ENCODE data around the gene DISC1.
A peak's percentile ranks its signal among the peaks of the same experiment; 100 is the strongest.

The DISC1 gene

DNA sequence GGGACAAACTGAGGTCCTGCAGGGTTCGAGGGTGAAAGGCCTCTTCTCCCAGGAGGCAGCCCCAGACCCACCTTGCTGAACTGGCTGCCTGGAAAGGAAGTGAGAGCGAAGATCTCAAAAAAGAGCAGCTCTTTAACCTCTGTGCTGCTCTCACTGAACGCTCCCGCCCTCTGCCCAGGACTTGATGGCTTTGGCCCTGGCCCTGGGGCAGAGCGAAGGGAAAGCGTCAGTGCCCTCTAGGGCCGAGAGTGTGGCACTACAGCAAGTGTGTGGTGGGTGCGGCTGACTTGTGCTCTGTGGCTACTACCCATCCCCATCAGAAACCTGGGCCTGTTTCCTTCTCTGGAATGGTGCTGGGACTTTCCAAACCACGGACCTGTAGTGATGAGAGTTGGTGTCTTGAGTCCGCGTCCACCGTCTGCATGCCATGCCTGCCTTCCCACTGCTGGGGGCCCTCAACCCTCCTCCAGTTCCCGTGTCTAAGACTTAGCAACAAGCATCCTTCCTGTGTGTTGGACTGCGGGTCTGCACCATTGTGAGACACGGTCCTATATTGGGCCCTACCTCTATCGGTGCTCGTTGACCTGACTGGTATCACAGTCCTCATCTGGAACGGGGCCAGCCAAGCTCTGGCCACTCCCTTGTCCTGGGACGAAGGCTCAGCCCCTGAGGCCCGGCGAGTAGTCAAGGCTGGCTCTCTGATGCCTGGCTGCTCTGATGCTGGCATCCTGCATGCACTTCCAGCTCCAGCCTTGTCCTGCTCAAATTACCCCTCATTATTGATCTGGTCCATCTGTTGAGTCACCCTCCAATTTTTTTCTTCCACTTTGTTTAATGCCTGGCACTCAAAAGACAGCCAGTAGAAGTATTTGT lies 180.3 kb downstream of the DISC1 start:
- FAIRE-seq (no peak), DNase-seq (ENCODE audit: low spot score) (no peak)

- DNase-seq (ENCODE audit: low spot score) (no peak), FAIRE-seq (no peak)
Observed at GRCh38 chr1:231807541-231807940, 181.0 kb downstream of the DISC1 start.

DNA sequence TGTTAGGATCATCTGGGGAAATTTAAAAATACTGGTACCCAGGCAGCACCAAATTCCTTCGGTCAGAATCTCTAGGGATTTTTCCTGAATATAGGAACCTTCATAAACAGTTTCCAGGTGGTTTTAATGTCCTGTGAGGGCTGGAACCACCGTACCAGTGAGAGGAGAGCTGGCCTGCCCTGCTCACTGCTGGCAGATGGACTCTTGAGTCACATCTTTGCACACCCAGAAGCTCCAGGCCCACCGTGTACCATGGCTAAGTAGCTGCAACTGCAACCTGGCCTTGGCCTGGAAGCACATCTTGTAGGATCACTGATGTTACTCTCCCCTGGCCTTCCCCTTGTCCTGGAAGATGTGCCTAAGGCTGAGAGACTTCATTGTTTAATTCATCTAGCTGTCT lies 181.5 kb downstream of the DISC1 start:
- no peak for DNase-seq (ENCODE audit: low spot score)
- no peak for FAIRE-seq

DNA sequence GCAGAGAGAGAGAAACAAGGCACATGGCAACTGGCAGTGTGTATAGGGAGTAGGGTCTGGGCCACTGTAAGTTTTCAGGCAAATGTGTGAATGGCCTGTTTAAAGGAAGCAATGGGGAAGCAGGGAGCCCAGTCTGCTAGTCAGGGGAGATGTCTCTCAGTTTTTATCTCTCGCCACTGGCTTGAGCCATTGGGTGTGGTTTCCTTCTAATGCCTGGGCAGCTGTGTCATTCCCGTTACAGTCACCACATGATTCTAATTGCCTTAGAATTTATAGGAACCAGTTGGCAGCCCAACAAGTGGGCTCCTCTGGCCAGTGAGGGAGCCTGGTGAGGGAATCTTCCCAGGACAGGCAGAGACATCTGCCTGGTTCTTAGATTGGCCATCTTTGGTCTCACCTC lies 182.4 kb downstream of the DISC1 start:
- DNase-seq (ENCODE audit: low spot score) (peak; percentile 33), FAIRE-seq (no peak)

GRCh38 chr1:231810415-231810814 lies 183.8 kb downstream of the DISC1 start:
- DNase-seq (ENCODE audit: low spot score) = no peak
- no peak for FAIRE-seq

DNA sequence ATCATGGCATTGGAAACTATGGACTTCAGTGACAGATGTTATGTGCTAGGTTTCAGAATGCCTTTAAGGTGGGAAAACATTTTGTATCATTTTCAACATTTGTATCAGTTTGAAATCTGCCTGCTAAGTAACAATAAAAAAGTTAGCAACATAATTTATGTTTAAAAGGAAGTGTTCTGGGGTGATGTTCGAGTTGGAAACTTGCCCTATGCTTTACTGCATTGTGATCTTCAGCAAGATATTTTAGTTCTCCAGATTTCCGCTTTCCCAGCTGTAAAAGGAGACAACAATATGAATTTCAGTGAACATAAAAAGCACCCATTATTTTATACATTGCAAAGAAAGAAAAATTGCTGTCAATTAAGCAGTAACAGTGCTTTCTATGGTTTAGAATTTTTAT lies 187.4 kb downstream of the DISC1 start:
- DNase-seq (ENCODE audit: low spot score) (no peak), FAIRE-seq (no peak)

GRCh38 chr1:231814521-231814920 lies 187.9 kb downstream of the DISC1 start:
- DNase-seq (ENCODE audit: low spot score) (no peak), FAIRE-seq (no peak)

- DNase-seq (ENCODE audit: low spot score) (no peak), FAIRE-seq (no peak)
Observed at GRCh38 chr1:231817801-231818200, 191.2 kb downstream of the DISC1 start.

GRCh38 chr1:231818337-231818736 lies 191.7 kb downstream of the DISC1 start:
- no peak for FAIRE-seq

GRCh38 chr1:231821281-231821680 lies 194.7 kb downstream of the DISC1 start:
- FAIRE-seq (no peak), DNase-seq (ENCODE audit: low spot score) (no peak)

More at GRCh38 chr1:231818337-231818736, 191.7 kb downstream of the DISC1 start:
- DNase-seq (ENCODE audit: low spot score) = no peak

- DNase-seq (ENCODE audit: low spot score) = no peak
- FAIRE-seq = no peak
Observed at GRCh38 chr1:231822041-231822440, 195.5 kb downstream of the DISC1 start.

DNA sequence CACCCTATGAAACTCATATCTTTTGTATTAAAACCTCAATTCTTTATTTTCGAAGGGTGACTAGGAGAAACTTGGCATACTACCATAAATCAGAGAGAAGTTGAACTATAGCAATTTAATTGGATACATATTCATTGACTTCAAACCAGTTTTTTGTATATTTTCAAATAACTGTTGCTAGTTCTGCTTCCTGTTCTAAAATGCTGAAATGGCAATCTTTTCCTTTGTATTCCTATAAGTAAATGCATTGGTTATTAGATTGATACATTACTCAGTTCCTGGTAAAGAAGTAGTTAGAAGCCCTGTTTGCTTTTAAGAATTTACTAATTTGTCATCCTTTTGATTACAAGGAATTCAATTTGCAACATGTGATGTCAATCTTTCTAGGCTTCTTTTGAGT lies 200.0 kb downstream of the DISC1 start:
- no peak for DNase-seq (ENCODE audit: low spot score)
- no peak for FAIRE-seq

- FAIRE-seq = no peak
- DNase-seq (ENCODE audit: low spot score) = peak; percentile 10
Observed at GRCh38 chr1:231827337-231828105, 200.9 kb downstream of the DISC1 start.

GRCh38 chr1:231828182-231828920 lies 201.8 kb downstream of the DISC1 start:
- DNase-seq (ENCODE audit: low spot score) = peak; percentile 71
- FAIRE-seq = no peak

GRCh38 chr1:231829332-231829731 lies 202.7 kb downstream of the DISC1 start:
- FAIRE-seq (no peak), DNase-seq (ENCODE audit: low spot score) (no peak)

GRCh38 chr1:231836227-231836893 lies 209.8 kb downstream of the DISC1 start:
- FAIRE-seq (no peak), DNase-seq (ENCODE audit: low spot score) (no peak)

DNA sequence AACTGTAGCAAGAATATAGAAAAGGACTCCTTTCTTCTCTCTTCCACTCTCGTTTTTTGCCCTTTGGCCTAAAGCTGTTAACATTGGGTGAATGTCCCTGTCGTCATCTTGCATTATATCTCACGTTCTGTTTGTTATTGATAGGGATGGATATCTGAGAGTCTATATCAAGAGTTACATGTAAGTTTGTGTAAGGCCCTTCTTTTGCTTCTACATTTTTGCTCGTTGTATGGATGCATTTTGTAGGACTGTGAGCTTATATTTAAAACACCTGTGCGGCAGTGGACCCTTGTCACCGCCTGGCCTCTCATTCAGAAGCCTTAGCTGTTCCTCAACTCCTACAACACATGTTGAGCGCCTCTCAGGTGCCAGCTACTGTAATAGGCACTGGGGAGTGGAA lies 211.9 kb downstream of the DISC1 start:
- DNase-seq (ENCODE audit: low spot score) = no peak
- no peak for FAIRE-seq

GRCh38 chr1:231839999-231840398 lies 213.4 kb downstream of the DISC1 start:
- FAIRE-seq (no peak), DNase-seq (ENCODE audit: low spot score) (no peak)

- no peak for DNase-seq (ENCODE audit: low spot score)
- no peak for FAIRE-seq
Observed at GRCh38 chr1:231841616-231842344, 215.2 kb downstream of the DISC1 start.

- FAIRE-seq (no peak), DNase-seq (ENCODE audit: low spot score) (no peak)
Observed at GRCh38 chr1:231842441-231842840, 215.9 kb downstream of the DISC1 start.

Data from urothelium cell line (cell line).